ENCODE results near the gene PHF23.

The PHF23 gene

DNA sequence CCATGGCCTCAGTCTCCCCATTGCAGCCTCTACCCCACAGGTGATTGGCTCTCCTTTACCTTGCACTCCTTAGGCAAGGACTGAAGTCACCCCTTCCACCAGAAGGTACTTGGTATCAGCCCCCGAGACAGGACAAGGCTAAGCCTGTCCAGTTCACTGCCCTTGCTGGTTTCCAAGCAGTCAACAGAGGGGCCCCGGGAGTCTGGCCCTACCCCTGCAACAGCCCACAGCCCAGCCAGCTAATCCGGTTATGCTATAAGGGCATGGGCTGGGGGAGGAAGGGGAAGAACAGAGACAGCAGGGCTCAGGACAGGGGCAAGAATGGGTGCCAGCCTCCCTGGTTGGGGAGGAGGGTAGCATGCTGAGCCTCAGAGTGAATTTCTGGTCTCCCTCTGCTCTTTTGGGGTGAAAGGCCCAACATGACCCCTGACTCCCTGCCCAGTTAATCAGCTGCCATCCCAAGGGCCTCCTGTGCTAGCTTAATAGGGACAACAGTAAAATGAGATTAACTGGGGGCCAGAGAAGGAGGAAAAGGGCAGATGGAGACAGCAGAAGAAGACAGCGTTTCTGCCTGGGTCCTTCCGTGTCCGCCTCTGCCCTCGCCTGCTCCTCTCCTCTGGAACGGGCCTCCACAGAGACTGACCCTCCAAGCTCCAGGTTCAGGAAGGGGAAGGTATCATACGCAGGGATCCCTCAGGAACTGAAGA is 30.4 kb downstream of the PHF23 start:
- no peak for DNase-seq (ENCODE audit: low read depth)
- no peak overlapping the region for H3K4me3 ChIP-seq (ENCODE audit: low read depth, low read length)

GRCh38 chr17:7208027-7208571 is 31.2 kb downstream of the PHF23 start:
- DNase-seq (ENCODE audit: low read depth): no peak
- no peak overlapping the region for H3K4me3 ChIP-seq (ENCODE audit: low read depth, low read length)

GRCh38 chr17:7207120-7208001 is 31.9 kb downstream of the PHF23 start:
- peak overlapping the region; percentile 9 for H3K4me3 ChIP-seq (ENCODE audit: low read depth, low read length)
- DNase-seq (ENCODE audit: low read depth): no peak

GRCh38 chr17:7205561-7205960 is 33.7 kb downstream of the PHF23 start:
- H3K4me3 ChIP-seq (ENCODE audit: low read depth, low read length): peak overlapping the region; percentile 47
- DNase-seq (ENCODE audit: low read depth): no peak

GRCh38 chr17:7204828-7205461 is 34.3 kb downstream of the PHF23 start:
- H3K4me3 ChIP-seq (ENCODE audit: low read depth, low read length): peak overlapping the region; percentile 47
- peak; percentile 62 for DNase-seq (ENCODE audit: low read depth)

- peak overlapping the region; percentile 47 for H3K4me3 ChIP-seq (ENCODE audit: low read depth, low read length)
- DNase-seq (ENCODE audit: low read depth): no peak
These were observed 34.9 kb downstream of the PHF23 start for GRCh38 chr17:7204336-7204735.

DNA sequence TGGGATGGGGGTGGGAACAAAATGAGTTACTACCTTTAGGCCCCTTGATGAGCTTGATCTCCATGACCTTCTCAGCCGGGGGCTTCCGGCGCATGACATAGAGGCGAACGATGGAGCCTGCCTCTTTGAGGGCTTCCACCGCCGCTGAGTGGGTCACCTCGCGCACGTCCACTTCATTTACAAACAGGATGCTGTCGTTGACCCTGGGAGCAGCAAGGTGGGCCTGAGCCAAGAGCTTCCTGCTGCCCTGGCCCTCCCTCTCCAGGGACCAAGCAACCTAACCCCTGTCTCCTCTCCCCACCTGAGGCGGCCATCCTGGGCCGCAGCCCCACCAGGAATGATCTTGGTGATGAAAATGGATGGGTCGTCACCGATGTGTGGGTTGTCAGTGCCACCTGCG is 35.9 kb downstream of the PHF23 start:
- no peak overlapping the region for H3K4me3 ChIP-seq (ENCODE audit: low read depth, low read length)
- DNase-seq (ENCODE audit: low read depth): no peak

DNA sequence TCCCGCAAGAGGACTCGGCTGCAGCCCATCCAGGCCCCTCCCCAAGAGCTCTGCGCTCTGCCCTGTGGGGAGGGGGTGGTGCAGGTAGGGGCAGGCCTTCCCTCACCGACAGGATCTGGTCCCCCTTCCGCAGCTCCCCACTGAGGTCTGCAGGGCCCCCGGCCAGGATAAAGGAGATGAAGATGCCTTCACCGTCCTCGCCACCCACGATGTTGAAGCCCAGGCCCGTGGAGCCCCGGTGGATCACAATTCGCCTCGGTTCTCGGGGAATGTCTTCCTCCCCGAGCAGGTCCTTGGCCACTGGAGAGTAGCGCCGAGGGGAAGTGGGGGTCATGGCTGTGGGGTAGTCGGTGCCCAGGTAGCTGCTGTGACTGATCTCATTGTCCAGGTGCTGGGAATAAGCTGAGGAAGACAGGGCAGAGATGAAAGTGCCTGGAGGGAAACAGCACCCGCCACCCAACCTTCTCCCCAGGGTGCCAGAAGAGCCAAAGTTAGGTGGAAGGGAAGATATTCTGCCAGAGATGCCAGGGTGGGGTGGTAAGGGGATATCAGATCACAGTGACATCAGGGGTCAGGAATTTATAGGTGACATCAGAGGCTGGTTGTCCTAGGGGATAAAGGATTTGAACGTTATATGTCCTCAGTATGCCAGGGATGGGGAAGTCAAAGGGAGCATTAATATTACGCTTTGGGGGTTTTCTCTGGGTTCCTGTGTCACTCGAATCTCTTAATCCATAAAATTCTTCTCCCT is 42.4 kb downstream of the PHF23 start:
- DNase-seq (ENCODE audit: low read depth): no peak
- no peak overlapping the region for H3K4me3 ChIP-seq (ENCODE audit: low read depth, low read length)

GRCh38 chr17:7195971-7196370 is 43.3 kb downstream of the PHF23 start:
- no peak for DNase-seq (ENCODE audit: low read depth)
- no peak overlapping the region for H3K4me3 ChIP-seq (ENCODE audit: low read depth, low read length)

GRCh38 chr17:7192271-7192937 is 46.9 kb downstream of the PHF23 start:
- no peak for DNase-seq (ENCODE audit: low read depth)
- no peak overlapping the region for H3K4me3 ChIP-seq (ENCODE audit: low read depth, low read length)

GRCh38 chr17:7191571-7192270 is 47.5 kb downstream of the PHF23 start:
- no peak for DNase-seq (ENCODE audit: low read depth)
- no peak overlapping the region for H3K4me3 ChIP-seq (ENCODE audit: low read depth, low read length)

GRCh38 chr17:7191069-7191468 is 48.2 kb downstream of the PHF23 start:
- no peak for DNase-seq (ENCODE audit: low read depth)
- no peak overlapping the region for H3K4me3 ChIP-seq (ENCODE audit: low read depth, low read length)

- DNase-seq (ENCODE audit: low read depth): no peak
- no peak overlapping the region for H3K4me3 ChIP-seq (ENCODE audit: low read depth, low read length)
These were observed 48.9 kb downstream of the PHF23 start for GRCh38 chr17:7190276-7190917.

DNA sequence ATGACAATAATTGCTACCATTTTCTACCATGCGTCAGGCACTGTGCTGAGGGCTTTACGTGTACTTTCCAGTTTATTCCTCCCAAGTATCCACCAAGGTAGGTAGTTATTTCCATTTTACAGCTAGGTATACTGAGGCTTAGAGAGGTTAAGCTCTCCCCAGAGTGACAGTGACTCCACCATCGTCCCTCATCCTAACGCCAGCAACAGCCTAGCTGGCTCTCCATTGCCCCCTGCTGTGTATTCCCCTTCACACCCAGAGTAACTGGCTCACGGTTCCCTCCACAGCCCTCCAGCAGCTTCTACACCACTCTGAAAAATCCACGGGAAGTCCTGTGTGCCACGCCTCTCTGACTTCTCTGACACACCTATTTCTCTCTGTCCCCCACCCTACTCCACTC is 53.0 kb downstream of the PHF23 start:
- no peak overlapping the region for H3K4me3 ChIP-seq (ENCODE audit: low read depth, low read length)
- no peak for DNase-seq (ENCODE audit: low read depth)
